Cardiac fibroblast (primary cell): ENCODE results near the gene MYL9.

Experiments used
- DNase-seq, 2 donors: peaks; one replicate each; pipeline versions ENCODE4 v3.0.0 to v3.0.0-alpha.2; 2010; ENCODE audit warnings: low read depth in 2 of 2
- H3K4me3 ChIP-seq, 2 donors: replicated peaks in 1 of 2; 1 replicate in 1 of 2; 2 replicates in 1 of 2; pipeline ENCODE4 v1.5.1; 2011; ENCODE audit warnings: low read depth in 2 of 2, low read length in 2 of 2, mild to moderate bottlenecking in 2 of 2, moderate library complexity in 1 of 2
- CTCF ChIP-seq: IDR thresholded peaks from one replicate; pipeline ENCODE4 v1.5.1; 2011; ENCODE audit warnings: low read depth, mild to moderate bottlenecking, low read length, inconsistent platforms

MYL9 gene

GRCh38 chr20:36599912-36600345, 58.6 kb downstream of the MYL9 start:
- DNase-seq, result no peak
- no peak for TF ChIP-seq CTCF
- no peak overlapping the region for H3K4me3 ChIP-seq
